ENCODE data around the gene KDELR1. TPM values are rescaled to one million over a fixed set of nuclear protein-coding genes. Genes with fewer than 3 reads are reported as not detected.

The KDELR1 gene
- total RNA-seq, 1 donor from 2014 or later, result 138 TPM

DNA sequence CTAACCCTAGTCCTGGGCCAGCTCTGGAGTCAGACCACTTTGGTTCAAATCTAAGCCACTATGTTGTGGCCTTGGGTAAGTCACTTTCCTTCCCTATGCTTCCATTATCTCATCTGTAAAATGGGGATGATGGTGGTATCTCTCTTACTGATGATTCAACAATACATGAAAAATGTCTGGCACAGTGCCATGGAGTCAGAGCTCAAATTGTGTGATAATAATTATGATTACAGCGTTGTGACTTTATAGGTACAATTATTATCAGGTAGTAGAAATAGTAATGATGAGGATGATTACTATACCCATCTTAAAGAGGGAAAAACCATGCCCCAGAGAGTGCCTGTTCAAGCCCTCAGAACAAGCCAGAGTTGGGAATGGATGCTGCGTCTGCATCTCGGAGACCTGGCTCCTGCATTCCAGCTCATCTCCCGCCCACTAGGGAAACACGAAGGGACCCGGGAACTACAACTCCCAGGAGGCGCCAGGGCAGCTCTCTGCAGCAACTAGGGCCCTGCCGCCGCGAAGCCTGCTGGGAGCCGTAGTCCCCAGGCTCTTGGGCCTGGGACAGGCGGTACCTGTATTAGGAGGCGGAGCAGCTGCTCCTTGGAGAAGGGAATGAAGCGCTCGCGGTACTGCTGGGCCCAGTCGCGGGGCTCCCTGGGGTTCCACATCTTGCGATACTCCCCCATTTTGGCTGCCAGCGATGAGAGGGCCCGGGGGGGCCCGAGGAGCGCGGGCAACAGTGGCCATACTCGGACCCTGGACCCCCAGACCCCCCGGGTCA, 28.4 kb downstream of the KDELR1 start:
- intact Hi-C loops (cut with DNase I), result no loop called here
- peak overlapping the region; percentile 67 for H3K4me3 ChIP-seq
- peak overlapping the region; percentile 90 for H3K27ac ChIP-seq
- no peaks in the 10 kb centered on the region for H3K27me3 ChIP-seq
- H3K4me1 ChIP-seq, result peaks cover 5% of the 10 kb centered on the region
- H3K36me3 ChIP-seq, result no peaks in the 10 kb centered on the region
- TF ChIP-seq, protein P1, sequence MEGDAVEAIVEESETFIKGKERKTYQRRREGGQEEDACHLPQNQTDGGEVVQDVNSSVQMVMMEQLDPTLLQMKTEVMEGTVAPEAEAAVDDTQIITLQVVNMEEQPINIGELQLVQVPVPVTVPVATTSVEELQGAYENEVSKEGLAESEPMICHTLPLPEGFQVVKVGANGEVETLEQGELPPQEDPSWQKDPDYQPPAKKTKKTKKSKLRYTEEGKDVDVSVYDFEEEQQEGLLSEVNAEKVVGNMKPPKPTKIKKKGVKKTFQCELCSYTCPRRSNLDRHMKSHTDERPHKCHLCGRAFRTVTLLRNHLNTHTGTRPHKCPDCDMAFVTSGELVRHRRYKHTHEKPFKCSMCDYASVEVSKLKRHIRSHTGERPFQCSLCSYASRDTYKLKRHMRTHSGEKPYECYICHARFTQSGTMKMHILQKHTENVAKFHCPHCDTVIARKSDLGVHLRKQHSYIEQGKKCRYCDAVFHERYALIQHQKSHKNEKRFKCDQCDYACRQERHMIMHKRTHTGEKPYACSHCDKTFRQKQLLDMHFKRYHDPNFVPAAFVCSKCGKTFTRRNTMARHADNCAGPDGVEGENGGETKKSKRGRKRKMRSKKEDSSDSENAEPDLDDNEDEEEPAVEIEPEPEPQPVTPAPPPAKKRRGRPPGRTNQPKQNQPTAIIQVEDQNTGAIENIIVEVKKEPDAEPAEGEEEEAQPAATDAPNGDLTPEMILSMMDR (IDR thresholded peaks at IDR 0.05), result no peak
- DNase-seq (peak; percentile 98), ATAC-seq (peak; percentile 92)
- H3K9me3 ChIP-seq, result no peaks in the 10 kb centered on the region

DNA sequence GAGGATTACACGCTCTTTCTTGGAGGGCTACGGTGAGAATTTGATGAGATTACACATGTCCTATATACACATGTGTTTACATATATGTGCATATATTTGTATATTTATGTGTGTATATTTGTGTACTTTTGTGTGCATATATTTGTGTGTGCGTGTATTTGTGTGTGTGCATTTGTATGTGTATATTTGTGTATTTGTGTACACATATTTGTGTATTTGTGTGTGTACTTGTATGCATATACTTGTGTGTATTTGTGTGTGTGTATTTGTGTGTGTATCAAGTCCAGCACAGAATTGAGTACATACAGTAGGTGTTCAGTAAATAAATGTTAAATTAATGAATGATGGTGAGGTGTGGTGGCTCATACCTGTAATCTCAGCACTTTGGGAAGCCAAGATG, 29.4 kb downstream of the KDELR1 start:
- no peak overlapping the region for H3K4me3 ChIP-seq
- H3K9me3 ChIP-seq, result no peaks in the 10 kb centered on the region
- DNase-seq (no peak), ATAC-seq (no peak)
- no peaks in the 10 kb centered on the region for H3K36me3 ChIP-seq
- intact Hi-C loops (cut with DNase I), result no loop called here
- H3K27ac ChIP-seq, result no peak overlapping the region
- H3K27me3 ChIP-seq, result no peaks in the 10 kb centered on the region
- H3K4me1 ChIP-seq, result peaks cover 5% of the 10 kb centered on the region
- TF ChIP-seq, protein P1 (IDR thresholded peaks at IDR 0.05), result no peak

DNA sequence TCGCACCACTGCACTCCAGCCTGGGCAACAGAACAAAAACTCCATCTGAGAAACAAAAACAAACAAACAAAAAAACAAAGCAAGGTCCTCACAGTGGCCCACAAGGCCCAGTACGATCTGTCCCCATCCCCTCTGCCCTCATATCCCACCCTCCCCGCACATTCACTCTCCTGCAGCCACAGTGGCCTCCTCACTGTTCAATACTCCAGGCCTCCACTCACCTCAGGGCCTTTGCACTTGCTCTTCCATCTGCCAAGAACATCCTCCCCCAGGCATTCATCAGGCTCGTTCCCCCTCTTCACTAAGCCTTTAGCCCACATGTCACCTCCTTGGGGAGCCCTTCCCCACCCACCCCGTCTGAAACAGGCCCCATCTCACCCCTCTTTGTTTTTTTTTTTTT, 32.2 kb downstream of the KDELR1 start:
- Histone ChIP-seq H3K4me3 (no peak overlapping the region), H3K36me3 (no peaks in the 10 kb centered on the region), H3K27ac (no peak overlapping the region), H3K4me1 (no peaks in the 10 kb centered on the region), H3K27me3 (no peaks in the 10 kb centered on the region), H3K9me3 (no peaks in the 10 kb centered on the region)
- DNase-seq (no peak), ATAC-seq (no peak)
- TF ChIP-seq, protein P1 (IDR thresholded peaks at IDR 0.05), result no peak
- intact Hi-C loops (cut with DNase I), result no loop called here

DNA sequence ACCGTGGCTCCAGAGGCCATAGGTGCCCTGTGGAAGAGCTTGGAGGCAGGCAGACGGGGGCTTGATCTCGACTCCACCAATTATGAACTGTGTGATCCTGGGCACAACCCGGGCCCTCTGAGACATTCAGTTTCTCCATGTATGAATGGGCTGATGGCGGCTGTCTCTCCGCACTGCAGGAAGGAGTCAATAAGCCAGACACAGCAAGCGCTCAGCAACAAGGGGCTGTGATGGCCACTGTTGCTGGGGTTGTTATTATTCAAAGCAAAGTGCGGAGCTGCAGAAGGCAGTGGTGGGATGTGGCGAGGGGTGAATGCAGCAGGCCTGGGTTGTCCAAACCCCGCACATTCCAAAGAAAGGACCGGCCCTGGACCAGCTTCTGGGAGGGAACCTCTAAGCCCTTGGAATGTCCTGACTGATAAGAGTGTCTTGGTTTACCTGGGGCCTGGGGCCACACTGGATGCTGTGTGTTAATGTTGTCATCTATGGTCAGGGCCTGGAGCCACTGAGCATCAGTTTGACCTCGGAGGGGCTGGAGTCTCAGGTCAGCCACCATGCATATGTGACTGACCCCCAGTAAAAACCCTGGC, 35.9 kb downstream of the KDELR1 start:
- no peak for DNase-seq
- no peaks in the 10 kb centered on the region for H3K27me3 ChIP-seq
- TF ChIP-seq, protein P1 (IDR thresholded peaks at IDR 0.05), result no peak
- ATAC-seq, result no peak
- H3K36me3 ChIP-seq, result no peaks in the 10 kb centered on the region
- H3K27ac ChIP-seq, result no peak overlapping the region
- H3K9me3 ChIP-seq, result no peaks in the 10 kb centered on the region
- intact Hi-C loops (cut with DNase I), result no loop called here
- H3K4me3 ChIP-seq, result no peak overlapping the region
- no peaks in the 10 kb centered on the region for H3K4me1 ChIP-seq

DNA sequence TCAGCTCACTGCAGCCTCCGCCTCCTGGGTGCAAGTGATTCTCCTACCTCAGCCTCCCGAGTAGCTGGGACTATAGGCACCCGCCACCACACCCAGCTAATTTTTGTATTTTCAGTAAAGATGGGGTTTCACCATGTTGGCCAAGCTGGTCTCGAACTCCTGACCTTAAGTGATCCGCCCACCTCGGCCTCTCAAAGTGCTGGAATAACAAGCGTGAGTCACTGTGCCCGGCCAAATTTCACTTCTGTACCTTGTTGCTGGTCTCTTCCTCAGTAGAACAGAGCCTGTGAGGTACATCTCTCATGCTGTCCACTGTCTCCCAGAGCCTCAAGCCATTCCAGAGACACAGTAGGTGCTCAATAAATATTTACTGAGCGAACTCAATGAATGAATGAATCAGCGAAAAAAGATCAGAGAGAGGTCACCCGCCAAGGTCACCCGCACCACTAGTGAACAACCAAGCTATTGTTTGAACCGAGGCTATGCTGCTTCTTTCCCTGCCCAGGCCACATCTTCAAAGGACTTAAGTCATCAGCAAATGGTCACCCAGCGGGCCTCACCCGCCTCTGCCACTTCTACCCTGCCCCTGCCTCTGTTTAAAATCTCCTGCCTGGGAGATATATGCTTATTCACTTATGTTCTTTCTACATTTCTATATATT, 36.9 kb downstream of the KDELR1 start:
- Histone ChIP-seq H3K4me1 (no peaks in the 10 kb centered on the region), H3K4me3 (no peak overlapping the region), H3K36me3 (no peaks in the 10 kb centered on the region), H3K27ac (no peak overlapping the region), H3K27me3 (no peaks in the 10 kb centered on the region), H3K9me3 (no peaks in the 10 kb centered on the region)
- DNase-seq, result no peak
- ATAC-seq, result no peak
- TF ChIP-seq, protein P1 (IDR thresholded peaks at IDR 0.05), result no peak
- intact Hi-C loops (cut with DNase I), result no loop called here

All from upper lobe of right lung (tissue), 1 donor.